Measurements from ENCODE around the gene JAM3.

DNA sequence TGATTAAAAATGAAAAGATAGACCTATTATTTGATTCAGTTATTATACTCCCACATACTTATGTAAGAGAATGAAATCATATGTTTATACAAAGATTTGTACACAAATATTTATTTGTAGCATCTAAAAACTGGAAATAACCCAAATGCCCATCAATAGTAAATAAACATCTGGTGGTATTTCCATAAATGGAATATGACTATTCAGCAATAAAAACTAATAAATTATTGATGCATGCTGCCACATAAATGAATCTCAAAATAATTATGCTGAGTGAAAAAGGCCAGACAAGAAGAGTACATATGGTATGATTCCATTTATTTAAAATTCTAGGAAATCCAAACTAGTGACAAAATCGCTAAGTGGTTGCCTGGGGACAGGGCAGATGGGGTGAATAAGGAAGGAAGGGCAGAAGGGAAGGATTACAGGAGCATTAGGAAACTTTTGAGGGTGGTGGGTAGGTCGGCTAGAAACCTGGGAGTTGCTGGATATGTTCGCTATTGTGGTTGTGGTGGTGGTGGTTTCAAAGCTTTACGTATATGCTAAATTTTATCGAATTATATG is 41.5 kb downstream of the JAM3 start:
- TF ChIP-seq ZNF263 (CRISPR knock-in tag; IDR thresholded peaks at IDR 0.05) (no peak), CBX2 (IDR thresholded peaks at IDR 0.05; ENCODE audit: low read depth, low read length) (no peak), CBX2 (CRISPR knock-in tag; IDR thresholded peaks at IDR 0.05; ENCODE audit: low read depth) (no peak), SP2 (CRISPR knock-in tag; IDR thresholded peaks at IDR 0.05) (no peak)
- TF ChIP-seq, protein P1, sequence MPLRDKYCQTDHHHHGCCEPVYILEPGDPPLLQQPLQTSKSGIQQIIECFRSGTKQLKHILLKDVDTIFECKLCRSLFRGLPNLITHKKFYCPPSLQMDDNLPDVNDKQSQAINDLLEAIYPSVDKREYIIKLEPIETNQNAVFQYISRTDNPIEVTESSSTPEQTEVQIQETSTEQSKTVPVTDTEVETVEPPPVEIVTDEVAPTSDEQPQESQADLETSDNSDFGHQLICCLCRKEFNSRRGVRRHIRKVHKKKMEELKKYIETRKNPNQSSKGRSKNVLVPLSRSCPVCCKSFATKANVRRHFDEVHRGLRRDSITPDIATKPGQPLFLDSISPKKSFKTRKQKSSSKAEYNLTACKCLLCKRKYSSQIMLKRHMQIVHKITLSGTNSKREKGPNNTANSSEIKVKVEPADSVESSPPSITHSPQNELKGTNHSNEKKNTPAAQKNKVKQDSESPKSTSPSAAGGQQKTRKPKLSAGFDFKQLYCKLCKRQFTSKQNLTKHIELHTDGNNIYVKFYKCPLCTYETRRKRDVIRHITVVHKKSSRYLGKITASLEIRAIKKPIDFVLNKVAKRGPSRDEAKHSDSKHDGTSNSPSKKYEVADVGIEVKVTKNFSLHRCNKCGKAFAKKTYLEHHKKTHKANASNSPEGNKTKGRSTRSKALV (CRISPR knock-in tag; IDR thresholded peaks at IDR 0.05), result no peak
- TF ChIP-seq, protein P2, sequence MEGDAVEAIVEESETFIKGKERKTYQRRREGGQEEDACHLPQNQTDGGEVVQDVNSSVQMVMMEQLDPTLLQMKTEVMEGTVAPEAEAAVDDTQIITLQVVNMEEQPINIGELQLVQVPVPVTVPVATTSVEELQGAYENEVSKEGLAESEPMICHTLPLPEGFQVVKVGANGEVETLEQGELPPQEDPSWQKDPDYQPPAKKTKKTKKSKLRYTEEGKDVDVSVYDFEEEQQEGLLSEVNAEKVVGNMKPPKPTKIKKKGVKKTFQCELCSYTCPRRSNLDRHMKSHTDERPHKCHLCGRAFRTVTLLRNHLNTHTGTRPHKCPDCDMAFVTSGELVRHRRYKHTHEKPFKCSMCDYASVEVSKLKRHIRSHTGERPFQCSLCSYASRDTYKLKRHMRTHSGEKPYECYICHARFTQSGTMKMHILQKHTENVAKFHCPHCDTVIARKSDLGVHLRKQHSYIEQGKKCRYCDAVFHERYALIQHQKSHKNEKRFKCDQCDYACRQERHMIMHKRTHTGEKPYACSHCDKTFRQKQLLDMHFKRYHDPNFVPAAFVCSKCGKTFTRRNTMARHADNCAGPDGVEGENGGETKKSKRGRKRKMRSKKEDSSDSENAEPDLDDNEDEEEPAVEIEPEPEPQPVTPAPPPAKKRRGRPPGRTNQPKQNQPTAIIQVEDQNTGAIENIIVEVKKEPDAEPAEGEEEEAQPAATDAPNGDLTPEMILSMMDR (CRISPR knock-in tag; IDR thresholded peaks at IDR 0.05), result no peak
